GM12878 (cell line): ENCODE results near the gene VTCN1. TPM values are rescaled to one million over a fixed set of nuclear protein-coding genes. Genes with fewer than 3 reads are reported as not detected.
"Not testable (repeated sequence)": the region's sequence is repeated elsewhere in the genome, so short reads cannot be mapped to it uniquely, and the experiment has no call there.

Source experiments
- ATAC-seq: fragments of 200-7000 bp; cut with Tn5 transposase; 3 replicates; pipeline ENCODE4 v1.9.1; 2020; ENCODE audit warnings: mild to moderate bottlenecking, moderate library complexity
- BruUV-seq: library from RNA; stranded (reverse); fragments of 400-500 nt; replicated peaks from 2 replicates; lab custom pipeline; 2021; lab: Mats Ljungman, UMichigan
- CTCF ChIA-PET: fragments of 300-600 bp; sonication (Branson Sonifier 250); formaldehyde crosslinking; extraction: SDS; loops from one replicate; lab custom pipeline; 2021; ENCODE audit warnings: inconsistent platforms; lab: Yijun Ruan, JAX
- POLR2A ChIA-PET: fragments of 350-600 bp; formaldehyde crosslinking; extraction: SDS; loops from one replicate; lab custom pipeline; 2021; ENCODE audit warnings: inconsistent platforms; lab: Charles Lee
- RAD21 ChIA-PET: fragments of 300-600 bp; sonication (Branson Sonifier 250); formaldehyde crosslinking; loops from one replicate; lab custom pipeline; 2023; ENCODE audit warnings: antibody characterized with exemption; ENCODE audit not compliant: unreplicated experiment; lab: Charles Lee
- SMC1A ChIA-PET: fragments of 300-600 bp; sonication (Branson Sonifier 250); formaldehyde crosslinking; loops from one replicate; lab custom pipeline; 2023; ENCODE audit not compliant: unreplicated experiment, uncharacterized antibody; lab: Charles Lee
- DNase-seq: peaks from one replicate; pipeline ENCODE4 v3.0.0-alpha.2; 2011; ENCODE audit warnings: low read depth, low spot score
- FAIRE-seq: peaks from 3 replicates; lab custom pipeline; 2011; peaks lifted over from hg19 to GRCh38; lab: Jason Lieb, UNC
- H2AFZ ChIP-seq: 2 replicates; pipeline ENCODE4 v1.6.0; 2011; ENCODE audit warnings: low read depth, low read length, control low read depth; ENCODE audit not compliant: control insufficient read depth
- H3K27ac ChIP-seq: 2 replicates; pipeline ENCODE4 v1.5.1; 2011; ENCODE audit warnings: control low read depth; ENCODE audit not compliant: control insufficient read depth, insufficient read depth
- H3K27me3 ChIP-seq, 2 experiments: replicated peaks in 1 of 2; 2 replicates each; pipeline versions ENCODE4 v1.6.0 to v1.6.1; 2011; ENCODE audit warnings: low read length in 1 of 2; ENCODE audit not compliant: control insufficient read depth in 2 of 2, insufficient read depth in 2 of 2
- H3K36me3 ChIP-seq, 2 experiments: 2 replicates each; pipeline ENCODE4 v1.5.1; 2011; ENCODE audit warnings: low read length in 1 of 2; ENCODE audit not compliant: control insufficient read depth in 2 of 2, insufficient read depth in 2 of 2
- H3K4me1 ChIP-seq: 2 replicates; pipeline ENCODE4 v1.6.1; 2011; ENCODE audit warnings: mild to moderate bottlenecking, low read length, moderate library complexity, mixed read lengths; ENCODE audit not compliant: control insufficient read depth, insufficient read depth
- H3K4me2 ChIP-seq: 2 replicates; pipeline ENCODE4 v1.6.0; 2011; ENCODE audit warnings: control low read depth; ENCODE audit not compliant: control insufficient read depth, insufficient read depth
- H3K4me3 ChIP-seq: fragments of 200-600 bp; sonication (generic); 2 replicates; pipeline ENCODE4 v1.5.1; 2016
- H3K79me2 ChIP-seq: 2 replicates; pipeline ENCODE4 v1.6.0; 2011; ENCODE audit warnings: low read length; ENCODE audit not compliant: control insufficient read depth, insufficient read depth
- H3K9ac ChIP-seq: 2 replicates; pipeline ENCODE4 v1.8.0; 2011; ENCODE audit warnings: low read length, control low read depth, mixed read lengths; ENCODE audit not compliant: control insufficient read depth, insufficient read depth
- H3K9me3 ChIP-seq: replicated peaks from 3 replicates; pipeline ENCODE4 v1.5.1; 2011; ENCODE audit warnings: mild to moderate bottlenecking, low read length; ENCODE audit not compliant: control insufficient read depth, insufficient read depth
- H4K20me1 ChIP-seq: 2 replicates; pipeline ENCODE4 v1.6.0; 2011; ENCODE audit not compliant: control insufficient read depth, insufficient read depth
- ATF7 ChIP-seq: fragments of 450-650 bp; IDR thresholded peaks from 2 replicates; pipeline ENCODE4 v1.6.1; 2016; ENCODE audit warnings: low read depth, mild to moderate bottlenecking
- BHLHE40 ChIP-seq, 2 experiments: fragments of 450-650 bp in 1 of 2; IDR thresholded peaks; 2 replicates each; pipeline ENCODE4 v1.6.1; 2011 to 2017; ENCODE audit warnings: low read depth in 2 of 2, borderline replicate concordance in 1 of 2, improper control_type of control experiment in 1 of 2, low read length in 1 of 2, mild to moderate bottlenecking in 1 of 2
- E4F1 ChIP-seq: fragments of 450-650 bp; IDR thresholded peaks from 2 replicates; pipeline ENCODE4 v1.6.1; 2018; ENCODE audit warnings: borderline replicate concordance, mild to moderate bottlenecking; ENCODE audit not compliant: partially characterized antibody
- JUNB ChIP-seq: IDR thresholded peaks from 2 replicates; pipeline ENCODE4 v1.6.1; 2016; ENCODE audit warnings: antibody characterized with exemption, mild to moderate bottlenecking
- NFYB ChIP-seq: IDR thresholded peaks from 2 replicates; pipeline ENCODE4 v1.6.1; 2011; ENCODE audit warnings: low read depth, mild to moderate bottlenecking, low read length, improper control_type of control experiment, moderate library complexity; ENCODE audit not compliant: insufficient read depth
- RB1 ChIP-seq: fragments of 450-650 bp; formaldehyde crosslinking; IDR thresholded peaks from 2 replicates; pipeline ENCODE4 v1.6.1; 2017; ENCODE audit warnings: mild to moderate bottlenecking, borderline replicate concordance
- ZBTB4 ChIP-seq: fragments of 450-650 bp; formaldehyde crosslinking; IDR thresholded peaks from 2 replicates; pipeline ENCODE4 v1.4.0; 2022; ENCODE audit warnings: mild to moderate bottlenecking, moderate library complexity
- in situ Hi-C: fragments of 300-500 bp; cut with MboI; formaldehyde crosslinking; loops from 9 replicates; pipeline ENCODE4 v1.14.3; 2018; ENCODE audit warnings: mixed read lengths
- intact Hi-C: fragments of 100-400 bp; cut with micrococcal nuclease; formaldehyde crosslinking; loops from one replicate; pipeline ENCODE4 v1.14.2; 2022; ENCODE audit not compliant: unreplicated experiment
- polyA plus RNA-seq, 11 experiments: library from polyadenylated mRNA; depleted of rRNA in 4 of 11; unstranded in 6 of 11; stranded (reverse) in 5 of 11; fragments of >200 nt; fragmentation: Nextera tagmentation in 4 of 11; fragmentation: Illumina TruSeq in 1 of 11; extraction: Ambion mirVana in 4 of 11; extraction: Trizol in 1 of 11; gene quantifications; 1 replicate in 1 of 11; 2 replicates in 10 of 11; pipeline versions ENCODE4 v1.2.1 to v1.2.3, GENCODE V29; 2011 to 2016; ENCODE audit warnings: inconsistent platforms in 2 of 11, missing spikeins in 2 of 11, low read depth in 1 of 11
- total RNA-seq, 4 experiments: library from RNA; depleted of rRNA in 3 of 4; stranded (reverse); fragments of >200 nt in 3 of 4; fragmentation: Illumina TruSeq in 1 of 4; extraction: Trizol in 1 of 4; gene quantifications; 2 replicates each; pipeline versions ENCODE4 v1.2.1 to v1.2.3, GENCODE V29; 2013 to 2021

The VTCN1 gene
- total and polyA plus RNA-seq, 10 of the 15 experiments (the other 5 are each of a cell fraction or from before 2014, with no cell fraction given) = not detected

- H3K36me3 ChIP-seq, H3K79me2 ChIP-seq, H3K4me1 ChIP-seq, in situ Hi-C loops, RAD21 ChIA-PET, H3K4me2 ChIP-seq, H4K20me1 ChIP-seq, ATAC-seq, H3K27ac ChIP-seq, H3K9ac ChIP-seq, H3K9me3 ChIP-seq, FAIRE-seq, H2AFZ ChIP-seq, POLR2A ChIA-PET, BruUV-seq, DNase-seq, CTCF ChIA-PET, H3K27me3 ChIP-seq, H3K4me3 ChIP-seq, intact Hi-C loops, SMC1A ChIA-PET: not testable (repeated sequence)
These were observed 47.3 kb upstream of the VTCN1 start for GRCh38 chr1:117258075-117258474.

GRCh38 chr1:117257291-117257690 lies 46.6 kb upstream of the VTCN1 start:
- FAIRE-seq (no peak), DNase-seq (no peak), ATAC-seq (no peak)
- in situ Hi-C loops (no loop called here), intact Hi-C loops (no loop called here)
- POLR2A ChIA-PET = no interaction called here
- no peaks in the 10 kb centered on the region; the same call in 2 of the 3 replicates for H3K9me3 ChIP-seq
- H3K79me2 ChIP-seq = no peaks in the 10 kb centered on the region
- no peaks in the 10 kb centered on the region for H4K20me1 ChIP-seq
- H3K4me1 ChIP-seq = no peaks in the 10 kb centered on the region
- TF ChIP-seq E4F1 (no peak), ATF7 (no peak), ZBTB4 (CRISPR knock-in tag) (no peak), BHLHE40 (IDR thresholded peaks at IDR 0.05; ENCODE audit: borderline replicate concordance in 1 of 2, low read depth in 2 of 2, low read length in 1 of 2) (no peak), NFYB (no peak), RB1 (no peak), JUNB (no peak)
- H3K4me2 ChIP-seq = no peak overlapping the region
- no TSS peak for BruUV-seq
- H2AFZ ChIP-seq = no peak overlapping the region
- H3K4me3 ChIP-seq = no peak overlapping the region
- H3K36me3 ChIP-seq = no peaks in the 10 kb centered on the region
- no peak overlapping the region for H3K27ac ChIP-seq
- SMC1A ChIA-PET = interaction anchor here (0.6 kb wide), 1 partner anchor 433 kb away, joined by 3 read pairs; no protein-coding TSS in a partner anchor
- H3K9ac ChIP-seq = no peak overlapping the region
- CTCF ChIA-PET = no interaction called here
- RAD21 ChIA-PET = no interaction called here
- no peaks in the 10 kb centered on the region for H3K27me3 ChIP-seq
